Stimulated activated CD8-positive, alpha-beta memory T cell treated with anti-CD3 and anti-CD28 coated beads, Interleukin-4, amount 100 ng/mL, for 24 hours (primary cell): Measurements from ENCODE around the gene CEP57.
"Not testable (repeated sequence)": the region's sequence is repeated elsewhere in the genome, so short reads cannot be mapped to it uniquely, and the experiment has no call there.

ENCODE experiments used
- DNase-seq: peaks from one replicate; pipeline ENCODE4 v3.0.0-alpha.2; 2020; ENCODE audit warnings: low read depth

Gene CEP57

DNA sequence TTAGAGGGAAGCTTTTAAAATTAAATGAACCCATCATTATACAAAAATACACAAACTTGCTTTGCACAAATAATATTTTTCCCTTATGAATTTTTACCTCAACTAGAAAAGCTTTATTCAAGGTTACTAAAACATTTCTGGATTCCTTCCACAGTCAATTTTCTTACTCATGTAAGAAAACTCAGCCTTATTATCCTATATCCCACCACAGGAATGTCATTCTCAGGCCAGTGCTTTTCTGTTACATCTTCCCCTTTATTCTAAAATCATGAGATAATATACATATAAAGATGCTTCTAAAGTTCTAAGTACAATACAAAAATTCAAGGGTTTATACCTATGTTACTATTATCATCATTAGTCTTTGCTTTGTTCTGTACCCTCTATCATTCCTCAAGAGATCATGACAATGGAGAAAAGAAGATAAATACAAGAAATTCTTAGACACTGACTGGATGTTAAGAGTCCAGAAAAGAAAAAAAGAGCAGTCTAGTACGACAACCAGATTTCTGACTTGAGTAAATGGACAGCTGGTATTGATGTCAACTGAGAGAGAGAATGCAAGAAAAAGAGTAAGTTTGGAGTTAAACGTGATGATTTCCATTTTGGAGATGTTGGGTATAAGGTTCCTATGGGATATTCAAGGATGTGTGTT, 73.3 kb downstream of the CEP57 start:
- no peak for DNase-seq

DNA sequence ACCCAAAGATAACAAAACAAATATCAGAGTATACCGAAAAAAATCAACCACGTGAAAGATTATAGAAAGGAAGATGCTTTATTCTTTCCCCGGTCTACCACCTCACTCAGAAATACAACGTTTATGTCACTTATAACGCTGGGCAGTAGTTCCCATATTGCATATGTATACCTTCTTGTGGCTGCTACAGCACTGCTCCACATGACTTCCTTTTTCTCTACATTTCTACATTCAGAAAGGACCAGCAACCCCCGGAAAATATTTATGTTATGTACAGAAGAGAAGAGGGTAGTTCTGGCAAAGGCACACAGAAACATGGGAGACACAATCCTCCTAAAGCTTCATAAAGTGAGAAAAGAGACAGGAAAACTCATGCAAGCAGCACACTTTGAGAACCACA, 76.8 kb downstream of the CEP57 start:
- DNase-seq, result no peak

DNA sequence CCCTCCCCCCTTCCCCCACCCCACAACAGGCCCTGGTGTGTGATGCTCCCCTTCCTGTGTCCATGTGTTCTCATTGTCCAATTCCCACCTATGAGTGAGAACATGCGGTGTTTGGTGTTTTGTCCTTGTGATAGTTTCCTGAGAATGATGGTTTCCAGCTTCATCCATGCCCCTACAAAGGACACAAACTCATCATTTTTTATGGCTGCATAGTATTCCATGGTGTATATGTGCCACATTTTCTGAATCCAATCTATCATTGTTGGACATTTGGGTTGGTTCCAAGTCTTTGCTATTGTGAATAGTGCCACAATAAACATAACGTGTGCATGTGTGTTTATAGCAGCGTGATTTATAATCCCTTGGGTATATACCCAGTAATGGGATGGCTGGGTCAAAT, 80.6 kb downstream of the CEP57 start:
- DNase-seq, result not testable (repeated sequence)

- no peak for DNase-seq
Observed at GRCh38 chr11:95877291-95877690, 87.0 kb downstream of the CEP57 start.
